ENCODE data around the gene PPM1E. TPM values are rescaled to one million over a fixed set of nuclear protein-coding genes. Genes with fewer than 3 reads are reported as not detected.
"Not testable (repeated sequence)": the region's sequence is repeated elsewhere in the genome, so short reads cannot be mapped to it uniquely, and the experiment has no call there.

Gene PPM1E
- total RNA-seq, 2 donors from 2014 or later, result 0.19 TPM; not detected in 1

GRCh38 chr17:58918072-58918471 is 162.4 kb downstream of the PPM1E start:
- intact Hi-C loops (cut with DNase I), result no loop called here

DNA sequence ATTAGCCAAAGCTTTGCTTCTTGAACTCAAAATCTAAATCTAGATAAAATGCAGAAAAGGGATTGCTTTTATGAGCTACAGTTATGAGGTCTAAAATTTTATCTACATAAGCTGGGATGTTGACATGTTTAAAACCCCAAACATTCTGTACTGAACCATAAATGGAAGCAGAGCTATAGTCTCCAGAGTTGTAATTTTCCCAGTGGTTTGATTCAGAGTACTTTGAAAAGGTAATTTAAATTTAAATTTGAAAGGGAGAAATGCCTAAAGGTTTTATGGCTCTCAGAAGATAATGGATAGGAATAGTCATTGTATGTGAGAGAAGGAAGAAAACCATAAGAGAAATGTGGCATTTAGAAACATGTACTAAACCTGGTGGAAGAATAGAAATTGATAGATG is 163.2 kb downstream of the PPM1E start:
- DNase-seq (ENCODE audit: low spot score), result no peak
- intact Hi-C loops (cut with DNase I), result no loop called here

More at GRCh38 chr17:58918072-58918471, 162.4 kb downstream of the PPM1E start:
- DNase-seq (ENCODE audit: low spot score), result no peak

DNA sequence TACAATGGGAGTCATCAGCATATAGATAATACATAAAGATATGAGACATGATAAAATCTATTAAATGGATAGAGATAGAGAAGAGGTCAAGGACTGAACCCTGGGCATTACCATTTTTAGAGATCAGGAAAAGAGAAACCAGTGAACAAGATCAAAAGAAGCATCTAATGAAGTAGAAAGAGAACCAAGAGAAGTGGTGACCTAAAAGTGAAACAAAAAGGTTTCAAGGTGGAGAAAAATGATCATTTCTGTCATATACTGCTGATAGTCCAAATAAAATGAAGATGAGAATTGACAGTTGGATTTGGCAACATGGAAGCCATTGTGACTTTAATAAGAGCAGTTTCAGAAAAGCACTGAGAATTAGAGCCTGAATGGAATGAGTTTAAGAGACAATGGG is 165.1 kb downstream of the PPM1E start:
- intact Hi-C loops (cut with DNase I), result no loop called here
- DNase-seq (ENCODE audit: low spot score), result no peak

- DNase-seq (ENCODE audit: low spot score), result no peak
- intact Hi-C loops (cut with DNase I), result no loop called here
These were observed 177.3 kb downstream of the PPM1E start for GRCh38 chr17:58932956-58933355.

GRCh38 chr17:58936295-58936694 is 180.6 kb downstream of the PPM1E start:
- DNase-seq (ENCODE audit: low spot score), result no peak
- intact Hi-C loops (cut with DNase I), result no loop called here

GRCh38 chr17:58944166-58944565 is 188.5 kb downstream of the PPM1E start:
- intact Hi-C loops (cut with DNase I), result no loop called here
- DNase-seq (ENCODE audit: low spot score), result no peak

GRCh38 chr17:58947411-58947810 is 191.8 kb downstream of the PPM1E start:
- DNase-seq (ENCODE audit: low spot score), result no peak
- intact Hi-C loops (cut with DNase I), result no loop called here

DNA sequence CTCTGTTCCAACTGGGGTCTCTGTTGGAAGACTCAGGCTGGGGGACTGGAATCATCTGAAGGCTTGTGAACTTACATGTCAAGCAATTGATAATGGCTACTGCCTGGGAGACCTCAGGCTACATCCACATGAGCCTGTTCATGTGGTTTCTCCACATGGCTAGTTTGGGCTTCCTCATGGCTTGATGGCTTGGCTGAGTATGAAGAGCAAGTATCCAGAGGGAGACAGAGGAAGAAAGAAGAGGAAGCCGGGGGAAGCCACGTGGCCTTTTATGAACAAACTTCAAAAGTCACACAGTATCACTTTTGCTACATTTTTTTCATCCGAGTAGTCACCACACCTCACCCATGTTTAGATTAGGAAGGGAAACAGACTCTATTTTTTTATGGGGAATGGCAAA is 192.2 kb downstream of the PPM1E start:
- intact Hi-C loops (cut with DNase I), result no loop called here
- no peak for DNase-seq (ENCODE audit: low spot score)

DNA sequence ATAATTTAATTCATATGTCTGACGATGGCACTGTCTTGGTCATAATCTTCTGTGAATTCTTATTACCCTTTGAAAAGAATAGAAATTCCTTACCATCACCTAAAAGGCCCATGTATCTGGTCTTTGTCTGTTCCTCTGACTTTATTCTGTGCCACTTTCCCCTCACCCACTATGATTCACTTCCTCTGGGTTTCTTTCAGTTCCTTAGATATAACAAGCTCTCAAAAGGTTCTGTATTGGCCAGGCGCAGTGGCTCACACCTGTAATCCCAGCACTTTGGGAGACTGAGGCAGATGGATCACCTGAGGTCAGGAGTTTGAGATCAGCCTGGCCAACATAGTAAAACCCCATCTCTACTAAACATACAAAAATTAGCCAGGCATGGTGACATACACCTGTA is 198.7 kb downstream of the PPM1E start:
- intact Hi-C loops (cut with DNase I); DNase-seq (ENCODE audit: low spot score): not testable (repeated sequence)

DNA sequence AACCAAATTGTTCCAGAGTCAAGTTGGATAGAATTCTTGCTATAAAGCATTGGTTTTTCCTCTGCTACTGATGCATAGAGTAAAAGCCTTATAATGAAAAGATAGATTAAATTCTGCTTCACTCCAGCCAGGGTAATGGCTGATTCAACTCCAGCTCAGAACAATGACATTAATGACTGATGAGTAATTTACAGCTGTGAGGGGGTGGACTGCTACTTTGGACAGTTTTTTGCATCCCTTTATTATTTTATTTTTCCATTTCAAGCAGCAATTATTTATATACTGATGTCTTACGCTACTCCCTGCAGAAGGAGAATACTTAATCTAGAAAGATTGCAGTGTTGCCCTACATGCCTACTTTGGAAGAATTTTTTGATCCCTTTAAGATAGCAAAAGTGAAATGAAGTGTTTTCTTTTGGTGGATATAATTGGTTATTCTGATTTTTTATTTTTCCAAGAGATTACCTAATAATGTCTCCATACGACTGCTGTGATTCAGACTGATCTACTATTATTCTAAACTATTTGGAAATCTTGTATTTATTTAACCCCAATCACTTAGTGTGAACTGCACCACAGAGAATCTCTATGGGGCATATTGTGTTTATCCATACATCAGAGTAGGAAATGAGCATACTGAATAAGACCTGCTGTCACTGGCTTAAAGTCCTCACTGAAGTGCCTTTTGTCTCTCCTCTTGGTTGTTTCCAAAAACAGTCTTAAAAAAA is 201.5 kb downstream of the PPM1E start:
- intact Hi-C loops (cut with DNase I), result no loop called here
- no peak for DNase-seq (ENCODE audit: low spot score)

GRCh38 chr17:58957725-58958073 is 202.0 kb downstream of the PPM1E start:
- DNase-seq (ENCODE audit: low spot score); intact Hi-C loops (cut with DNase I): not testable (repeated sequence)

GRCh38 chr17:58960068-58960467 is 204.4 kb downstream of the PPM1E start:
- intact Hi-C loops (cut with DNase I), result no loop called here

DNA sequence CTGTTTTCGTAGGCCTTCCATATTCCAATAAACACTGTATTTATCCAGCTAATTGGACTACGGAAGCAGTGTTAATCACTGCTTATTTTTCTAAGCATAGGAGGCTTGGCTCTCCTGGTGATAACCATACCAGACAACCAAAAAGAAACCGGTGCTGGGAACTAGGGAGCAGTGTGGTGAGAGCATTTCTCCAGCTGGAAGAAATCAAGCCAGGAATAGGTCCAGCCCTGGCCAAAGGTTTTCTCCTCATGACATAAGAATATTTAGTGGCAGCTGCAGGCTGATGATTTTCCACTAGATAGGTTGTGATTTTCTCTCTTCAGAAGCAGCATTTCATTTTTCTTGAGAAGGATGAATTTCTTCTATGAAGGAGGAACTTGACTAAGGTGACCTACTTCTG is 209.6 kb downstream of the PPM1E start:
- intact Hi-C loops (cut with DNase I), result no loop called here
- no peak for DNase-seq (ENCODE audit: low spot score)

More at GRCh38 chr17:58960068-58960467, 204.4 kb downstream of the PPM1E start:
- DNase-seq (ENCODE audit: low spot score), result no peak

DNA sequence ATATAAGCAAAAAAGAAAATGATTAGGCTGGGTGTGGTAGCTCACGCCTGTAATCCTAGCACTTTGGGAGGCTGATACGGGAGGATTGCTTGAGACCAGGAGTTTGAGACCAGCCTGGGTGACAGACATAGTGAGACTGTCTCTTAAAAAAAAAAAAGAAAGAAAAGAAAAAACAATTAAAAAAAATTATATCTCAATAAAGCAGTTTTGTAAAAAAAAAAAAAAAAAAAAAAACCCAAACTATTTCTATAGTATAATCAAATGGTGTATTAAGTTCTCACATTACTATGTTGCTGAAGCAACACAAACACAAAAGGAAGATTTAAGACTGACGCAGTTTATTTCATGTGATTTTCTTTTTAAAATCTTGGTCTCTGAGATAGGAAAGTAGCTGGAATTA is 210.6 kb downstream of the PPM1E start:
- DNase-seq (ENCODE audit: low spot score), result no peak
- intact Hi-C loops (cut with DNase I), result no loop called here

- DNase-seq (ENCODE audit: low spot score), result no peak
- intact Hi-C loops (cut with DNase I), result no loop called here
These were observed 212.9 kb downstream of the PPM1E start for GRCh38 chr17:58968426-58969061.

- intact Hi-C loops (cut with DNase I), result no loop called here
- no peak for DNase-seq (ENCODE audit: low spot score)
These were observed 213.5 kb downstream of the PPM1E start for GRCh38 chr17:58969156-58969555.

- intact Hi-C loops (cut with DNase I), result no loop called here
- DNase-seq (ENCODE audit: low spot score), result no peak
These were observed 214.0 kb downstream of the PPM1E start for GRCh38 chr17:58969612-58970011.

GRCh38 chr17:58970609-58971450 is 215.2 kb downstream of the PPM1E start:
- no peak for DNase-seq (ENCODE audit: low spot score)
- intact Hi-C loops (cut with DNase I), result no loop called here

GRCh38 chr17:58974354-58974753 is 218.7 kb downstream of the PPM1E start:
- intact Hi-C loops (cut with DNase I), result no loop called here
- no peak for DNase-seq (ENCODE audit: low spot score)

- intact Hi-C loops (cut with DNase I), result no loop called here
- no peak for DNase-seq (ENCODE audit: low spot score)
These were observed 220.9 kb downstream of the PPM1E start for GRCh38 chr17:58976541-58976940.
